HEK293 (cell line): ENCODE results near the gene RBM14.

Experiments
- FEZF1 ChIP-seq: fragments of 450-650 bp; formaldehyde crosslinking; IDR thresholded peaks from 2 replicates; pipeline ENCODE4 v1.5.1; 2016; ENCODE audit warnings: missing biosample characterization, missing genetic modification characterization
- GFI1B ChIP-seq: fragments of 450-650 bp; formaldehyde crosslinking; IDR thresholded peaks from 2 replicates; pipeline ENCODE4 v1.5.1; 2016; ENCODE audit warnings: missing biosample characterization, missing genetic modification characterization
- GLIS1 ChIP-seq: fragments of 450-650 bp; formaldehyde crosslinking; IDR thresholded peaks from 2 replicates; pipeline ENCODE4 v1.5.1; 2016; ENCODE audit warnings: missing biosample characterization, missing genetic modification characterization
- GLIS2 ChIP-seq: fragments of 450-650 bp; formaldehyde crosslinking; IDR thresholded peaks from 2 replicates; pipeline ENCODE4 v1.5.1; 2016; ENCODE audit warnings: missing biosample characterization, missing genetic modification characterization
- OVOL3 ChIP-seq: fragments of 450-650 bp; formaldehyde crosslinking; IDR thresholded peaks from 2 replicates; pipeline ENCODE4 v1.5.1; 2016; ENCODE audit warnings: missing biosample characterization, missing genetic modification characterization
- SP2 ChIP-seq: fragments of 450-650 bp; formaldehyde crosslinking; IDR thresholded peaks from 2 replicates; pipeline ENCODE4 v1.5.1; 2016; ENCODE audit warnings: missing biosample characterization, missing genetic modification characterization
- WT1 ChIP-seq: fragments of 450-650 bp; formaldehyde crosslinking; IDR thresholded peaks from 2 replicates; pipeline ENCODE4 v1.5.1; 2016; ENCODE audit warnings: missing biosample characterization, missing genetic modification characterization
- YY2 ChIP-seq: fragments of 450-650 bp; formaldehyde crosslinking; IDR thresholded peaks from 2 replicates; pipeline ENCODE4 v1.5.1; 2016; ENCODE audit warnings: missing biosample characterization, missing genetic modification characterization
- ZBTB20 ChIP-seq: fragments of 450-650 bp; formaldehyde crosslinking; IDR thresholded peaks from 2 replicates; pipeline ENCODE4 v1.5.1; 2016; ENCODE audit warnings: missing biosample characterization, missing genetic modification characterization
- ZEB2 ChIP-seq: fragments of 450-650 bp; formaldehyde crosslinking; IDR thresholded peaks from 2 replicates; pipeline ENCODE4 v1.5.1; 2016; ENCODE audit warnings: missing biosample characterization, missing genetic modification characterization
- ZFP69B ChIP-seq: fragments of 450-650 bp; formaldehyde crosslinking; IDR thresholded peaks from 2 replicates; pipeline ENCODE4 v1.5.1; 2016; ENCODE audit warnings: missing biosample characterization, missing genetic modification characterization
- ZNF140 ChIP-seq: fragments of 450-650 bp; formaldehyde crosslinking; IDR thresholded peaks from 2 replicates; pipeline ENCODE4 v1.5.1; 2016; ENCODE audit warnings: missing biosample characterization, missing genetic modification characterization
- ZNF174 ChIP-seq: fragments of 450-650 bp; formaldehyde crosslinking; IDR thresholded peaks from 2 replicates; pipeline ENCODE4 v1.5.0; 2017; ENCODE audit warnings: missing biosample characterization, mild to moderate bottlenecking, missing genetic modification characterization
- ZNF221 ChIP-seq: fragments of 450-650 bp; formaldehyde crosslinking; IDR thresholded peaks from 2 replicates; pipeline ENCODE4 v1.5.1; 2017; ENCODE audit warnings: missing biosample characterization, missing genetic modification characterization, borderline replicate concordance
- ZNF423 ChIP-seq: fragments of 450-650 bp; formaldehyde crosslinking; IDR thresholded peaks from 2 replicates; pipeline ENCODE4 v1.5.1; 2016; ENCODE audit warnings: missing biosample characterization, missing genetic modification characterization
- ZNF433 ChIP-seq: fragments of 450-650 bp; formaldehyde crosslinking; IDR thresholded peaks from 2 replicates; pipeline ENCODE4 v1.5.1; 2016; ENCODE audit warnings: missing biosample characterization, missing genetic modification characterization, low read depth
- ZNF548 ChIP-seq: fragments of 450-650 bp; formaldehyde crosslinking; IDR thresholded peaks from 2 replicates; pipeline ENCODE4 v1.5.1; 2016; ENCODE audit warnings: missing biosample characterization, missing genetic modification characterization
- ZNF558 ChIP-seq: fragments of 450-650 bp; formaldehyde crosslinking; IDR thresholded peaks from 2 replicates; pipeline ENCODE4 v1.5.1; 2016; ENCODE audit warnings: missing biosample characterization, missing genetic modification characterization
- ZNF580 ChIP-seq: fragments of 450-650 bp; formaldehyde crosslinking; IDR thresholded peaks from 2 replicates; pipeline ENCODE4 v1.5.1; 2016; ENCODE audit warnings: missing biosample characterization, missing genetic modification characterization
- ZNF660 ChIP-seq: fragments of 450-650 bp; IDR thresholded peaks from 2 replicates; pipeline ENCODE4 v1.5.1; 2018; ENCODE audit warnings: missing biosample characterization, mild to moderate bottlenecking, missing genetic modification characterization
- ZNF670 ChIP-seq: fragments of 450-650 bp; formaldehyde crosslinking; IDR thresholded peaks from 2 replicates; pipeline ENCODE4 v1.5.1; 2016; ENCODE audit warnings: missing biosample characterization, missing genetic modification characterization, low read depth
- ZSCAN18 ChIP-seq: fragments of 450-650 bp; formaldehyde crosslinking; IDR thresholded peaks from 2 replicates; pipeline ENCODE4 v1.5.1; 2016; ENCODE audit warnings: missing biosample characterization, missing genetic modification characterization
- ZSCAN4 ChIP-seq: fragments of 450-650 bp; formaldehyde crosslinking; IDR thresholded peaks from 2 replicates; pipeline ENCODE4 v1.5.1; 2017; ENCODE audit warnings: missing biosample characterization, missing genetic modification characterization
- TF ChIP-seq, protein P1 (sequence below): fragments of 450-650 bp; formaldehyde crosslinking; IDR thresholded peaks from 2 replicates; pipeline ENCODE4 v1.5.1; 2016; ENCODE audit warnings: missing biosample characterization, missing genetic modification characterization
- TF ChIP-seq, protein P2 (sequence below): fragments of 450-650 bp; formaldehyde crosslinking; IDR thresholded peaks from 2 replicates; pipeline ENCODE4 v1.5.1; 2016; ENCODE audit warnings: missing biosample characterization, missing genetic modification characterization
- TF ChIP-seq, protein P3 (sequence below): fragments of 450-650 bp; formaldehyde crosslinking; IDR thresholded peaks from 2 replicates; pipeline ENCODE4 v1.5.1; 2016; ENCODE audit warnings: missing biosample characterization, missing genetic modification characterization
- TF ChIP-seq, protein P4 (sequence below): fragments of 450-650 bp; formaldehyde crosslinking; optimal IDR thresholded peaks from 2 replicates; pipeline ENCODE3; 2016; ENCODE audit warnings: missing biosample characterization, mild to moderate bottlenecking, missing genetic modification characterization

RBM14 gene

GRCh38 chr11:66638177-66639065 lies 22.0 kb downstream of the RBM14 start, which contains the start of gene RBM4 (continued):
- TF ChIP-seq OVOL3 (tag by site-specific recombination), result no peak
- peak; percentile 81; the same call in 1 of the 2 replicates for TF ChIP-seq GLIS1 (tag by site-specific recombination)
- peak; percentile 63 for TF ChIP-seq ZFP69B (tag by site-specific recombination)
- no peak for TF ChIP-seq FEZF1 (tag by site-specific recombination)
- peak; percentile 40; the same call in 1 of the 2 replicates for TF ChIP-seq ZNF423 (tag by site-specific recombination)
- TF ChIP-seq ZSCAN4 (tag by site-specific recombination), result no peak
- TF ChIP-seq ZSCAN18 (tag by site-specific recombination), result no peak
- TF ChIP-seq, protein P1, sequence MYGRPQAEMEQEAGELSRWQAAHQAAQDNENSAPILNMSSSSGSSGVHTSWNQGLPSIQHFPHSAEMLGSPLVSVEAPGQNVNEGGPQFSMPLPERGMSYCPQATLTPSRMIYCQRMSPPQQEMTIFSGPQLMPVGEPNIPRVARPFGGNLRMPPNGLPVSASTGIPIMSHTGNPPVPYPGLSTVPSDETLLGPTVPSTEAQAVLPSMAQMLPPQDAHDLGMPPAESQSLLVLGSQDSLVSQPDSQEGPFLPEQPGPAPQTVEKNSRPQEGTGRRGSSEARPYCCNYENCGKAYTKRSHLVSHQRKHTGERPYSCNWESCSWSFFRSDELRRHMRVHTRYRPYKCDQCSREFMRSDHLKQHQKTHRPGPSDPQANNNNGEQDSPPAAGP, result peak; percentile 52; the same call in 1 of the 2 replicates
- peak; percentile 92 for TF ChIP-seq ZEB2 (tag by site-specific recombination)
- peak; percentile 30; the same call in 1 of the 2 replicates for TF ChIP-seq YY2 (tag by site-specific recombination)
- peak; percentile 97; the same call in 1 of the 2 replicates for TF ChIP-seq GLIS2 (tag by site-specific recombination)
- TF ChIP-seq ZNF660 (tag by site-specific recombination), result peak; percentile 19; the same call in 1 of the 2 replicates
- TF ChIP-seq ZNF548 (tag by site-specific recombination), result no peak
- TF ChIP-seq, protein P2, sequence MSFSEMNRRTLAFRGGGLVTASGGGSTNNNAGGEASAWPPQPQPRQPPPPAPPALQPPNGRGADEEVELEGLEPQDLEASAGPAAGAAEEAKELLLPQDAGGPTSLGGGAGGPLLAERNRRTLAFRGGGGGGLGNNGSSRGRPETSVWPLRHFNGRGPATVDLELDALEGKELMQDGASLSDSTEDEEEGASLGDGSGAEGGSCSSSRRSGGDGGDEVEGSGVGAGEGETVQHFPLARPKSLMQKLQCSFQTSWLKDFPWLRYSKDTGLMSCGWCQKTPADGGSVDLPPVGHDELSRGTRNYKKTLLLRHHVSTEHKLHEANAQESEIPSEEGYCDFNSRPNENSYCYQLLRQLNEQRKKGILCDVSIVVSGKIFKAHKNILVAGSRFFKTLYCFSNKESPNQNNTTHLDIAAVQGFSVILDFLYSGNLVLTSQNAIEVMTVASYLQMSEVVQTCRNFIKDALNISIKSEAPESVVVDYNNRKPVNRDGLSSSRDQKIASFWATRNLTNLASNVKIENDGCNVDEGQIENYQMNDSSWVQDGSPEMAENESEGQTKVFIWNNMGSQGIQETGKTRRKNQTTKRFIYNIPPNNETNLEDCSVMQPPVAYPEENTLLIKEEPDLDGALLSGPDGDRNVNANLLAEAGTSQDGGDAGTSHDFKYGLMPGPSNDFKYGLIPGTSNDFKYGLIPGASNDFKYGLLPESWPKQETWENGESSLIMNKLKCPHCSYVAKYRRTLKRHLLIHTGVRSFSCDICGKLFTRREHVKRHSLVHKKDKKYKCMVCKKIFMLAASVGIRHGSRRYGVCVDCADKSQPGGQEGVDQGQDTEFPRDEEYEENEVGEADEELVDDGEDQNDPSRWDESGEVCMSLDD, result peak; percentile 92
- no peak for TF ChIP-seq ZBTB20 (tag by site-specific recombination)
- peak; percentile 25; the same call in 1 of the 2 replicates for TF ChIP-seq WT1 (tag by site-specific recombination)
- 0 out of 2 replicates have a peak, but pooled peaks have one; percentile 60 for TF ChIP-seq ZNF580 (tag by site-specific recombination)
- TF ChIP-seq, protein P3, sequence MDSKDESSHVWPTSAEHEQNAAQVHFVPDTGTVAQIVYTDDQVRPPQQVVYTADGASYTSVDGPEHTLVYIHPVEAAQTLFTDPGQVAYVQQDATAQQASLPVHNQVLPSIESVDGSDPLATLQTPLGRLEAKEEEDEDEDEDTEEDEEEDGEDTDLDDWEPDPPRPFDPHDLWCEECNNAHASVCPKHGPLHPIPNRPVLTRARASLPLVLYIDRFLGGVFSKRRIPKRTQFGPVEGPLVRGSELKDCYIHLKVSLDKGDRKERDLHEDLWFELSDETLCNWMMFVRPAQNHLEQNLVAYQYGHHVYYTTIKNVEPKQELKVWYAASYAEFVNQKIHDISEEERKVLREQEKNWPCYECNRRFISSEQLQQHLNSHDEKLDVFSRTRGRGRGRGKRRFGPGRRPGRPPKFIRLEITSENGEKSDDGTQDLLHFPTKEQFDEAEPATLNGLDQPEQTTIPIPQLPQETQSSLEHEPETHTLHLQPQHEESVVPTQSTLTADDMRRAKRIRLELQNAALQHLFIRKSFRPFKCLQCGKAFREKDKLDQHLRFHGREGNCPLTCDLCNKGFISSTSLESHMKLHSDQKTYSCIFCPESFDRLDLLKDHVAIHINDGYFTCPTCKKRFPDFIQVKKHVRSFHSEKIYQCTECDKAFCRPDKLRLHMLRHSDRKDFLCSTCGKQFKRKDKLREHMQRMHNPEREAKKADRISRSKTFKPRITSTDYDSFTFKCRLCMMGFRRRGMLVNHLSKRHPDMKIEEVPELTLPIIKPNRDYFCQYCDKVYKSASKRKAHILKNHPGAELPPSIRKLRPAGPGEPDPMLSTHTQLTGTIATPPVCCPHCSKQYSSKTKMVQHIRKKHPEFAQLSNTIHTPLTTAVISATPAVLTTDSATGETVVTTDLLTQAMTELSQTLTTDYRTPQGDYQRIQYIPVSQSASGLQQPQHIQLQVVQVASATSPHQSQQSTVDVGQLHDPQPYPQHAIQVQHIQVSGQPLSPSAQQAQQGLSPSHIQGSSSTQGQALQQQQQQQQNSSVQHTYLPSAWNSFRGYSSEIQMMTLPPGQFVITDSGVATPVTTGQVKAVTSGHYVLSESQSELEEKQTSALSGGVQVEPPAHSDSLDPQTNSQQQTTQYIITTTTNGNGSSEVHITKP (tag by site-specific recombination), result peak; percentile 55; the same call in 1 of the 2 replicates
- no peak for TF ChIP-seq ZNF670 (tag by site-specific recombination)
- no peak for TF ChIP-seq ZNF140
- peak; percentile 92 for TF ChIP-seq SP2 (tag by site-specific recombination)
- TF ChIP-seq ZNF221 (tag by site-specific recombination), result no peak
- no peak for TF ChIP-seq ZNF174
- no peak for TF ChIP-seq ZNF558 (tag by site-specific recombination)
- no peak for TF ChIP-seq GFI1B (tag by site-specific recombination)
- TF ChIP-seq ZNF433 (tag by site-specific recombination), result no peak
- TF ChIP-seq, protein P4, sequence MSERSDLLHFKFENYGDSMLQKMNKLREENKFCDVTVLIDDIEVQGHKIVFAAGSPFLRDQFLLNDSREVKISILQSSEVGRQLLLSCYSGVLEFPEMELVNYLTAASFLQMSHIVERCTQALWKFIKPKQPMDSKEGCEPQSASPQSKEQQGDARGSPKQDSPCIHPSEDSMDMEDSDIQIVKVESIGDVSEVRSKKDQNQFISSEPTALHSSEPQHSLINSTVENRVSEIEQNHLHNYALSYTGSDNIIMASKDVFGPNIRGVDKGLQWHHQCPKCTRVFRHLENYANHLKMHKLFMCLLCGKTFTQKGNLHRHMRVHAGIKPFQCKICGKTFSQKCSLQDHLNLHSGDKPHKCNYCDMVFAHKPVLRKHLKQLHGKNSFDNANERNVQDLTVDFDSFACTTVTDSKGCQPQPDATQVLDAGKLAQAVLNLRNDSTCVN (tag by site-specific recombination), result peak; percentile 57
